ENCODE data around the gene IPPK. TPM values are rescaled to one million over a fixed set of nuclear protein-coding genes. Genes with fewer than 3 reads are reported as not detected.

IPPK gene
- total and polyA plus RNA-seq, 12 donors: 5.2 to 17.8 (median 8.3) TPM

GRCh38 chr9:92680166-92681119 lies 10.5 kb upstream of the IPPK start:
- H3K27me3 ChIP-seq: no peaks in the 10 kb centered on the region
- no peak for DNase-seq
- H3K27ac ChIP-seq: no peak overlapping the region
- 79 to 82% methylated on average over 12 of the region's 12 CpGs for WGBS, 2 donors
- no peaks in the 10 kb centered on the region for H3K9me3 ChIP-seq
- no peak overlapping the region for H3K4me3 ChIP-seq
- peak in 2 of 8 donors; percentile 50 to 59 for ATAC-seq
- intact Hi-C loops (cut with DNase I): no loop called here
- TF ChIP-seq CTCF (IDR thresholded peaks at IDR 0.05): no peak
- no peaks in the 10 kb centered on the region for H3K36me3 ChIP-seq
- H3K4me1 ChIP-seq: no peaks in the 10 kb centered on the region

- intact Hi-C loops (cut with DNase I): no loop called here
- DNase-seq: no peak
- 83 to 85% methylated on average over 14 of the region's 14 CpGs for WGBS, 2 donors
Observed at GRCh38 chr9:92679413-92680165, 9.7 kb upstream of the IPPK start.

GRCh38 chr9:92671323-92671722 lies 1.4 kb upstream of the IPPK start:
- H3K9me3 ChIP-seq: no peaks in the 10 kb centered on the region
- no peaks in the 10 kb centered on the region for H3K27me3 ChIP-seq
- WGBS, 2 donors: 68 to 87% methylated on average over 4 of the region's 4 CpGs
- TF ChIP-seq CTCF (IDR thresholded peaks at IDR 0.05): no peak
- DNase-seq (peak in 1 of 2 donors; percentile 53), ATAC-seq (no peak)
- peaks cover 0 to 12% (median 0%) of the 10 kb centered on the region in 9 donors for H3K36me3 ChIP-seq
- peak overlapping the region in 5 of 10 donors; percentile 92 to 98 (median 94) for H3K27ac ChIP-seq
- peak overlapping the region in 7 of 10 donors; percentile 72 to 98 (median 85) for H3K4me3 ChIP-seq
- intact Hi-C loops (cut with DNase I): loop anchor here in 5 of 10 donors (5.0 kb wide), 4 partner anchors 41 to 121 kb away; no protein-coding TSS in a partner anchor
- H3K4me1 ChIP-seq: peaks cover 4 to 40% (median 31%) of the 10 kb centered on the region in 9 donors

More at GRCh38 chr9:92679413-92680165, 9.7 kb upstream of the IPPK start:
- Histone ChIP-seq H3K27ac (no peak overlapping the region), H3K36me3 (no peaks in the 10 kb centered on the region), H3K4me1 (no peaks in the 10 kb centered on the region), H3K9me3 (no peaks in the 10 kb centered on the region), H3K27me3 (no peaks in the 10 kb centered on the region), H3K4me3 (no peak overlapping the region)
- ATAC-seq: peak in 1 of 8 donors; percentile 17
- TF ChIP-seq CTCF (IDR thresholded peaks at IDR 0.05): no peak

DNA sequence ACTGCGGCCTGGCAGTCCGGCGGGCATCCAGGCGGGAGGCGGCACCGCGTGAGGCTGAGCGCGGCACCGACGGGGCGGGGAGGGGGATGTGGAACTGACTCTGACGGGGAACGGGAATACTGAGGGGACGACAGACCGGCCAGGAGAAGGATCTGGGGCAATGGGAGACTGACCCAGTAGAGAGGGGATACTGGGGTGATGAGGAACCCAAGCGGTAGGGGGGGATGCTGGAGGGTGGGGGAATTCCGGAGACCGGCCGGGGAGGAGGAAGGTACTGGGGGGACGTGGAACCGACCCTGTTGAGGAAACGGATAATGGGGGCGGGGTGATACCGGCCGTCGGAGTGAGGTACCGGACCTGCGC lies 423 bp downstream of the IPPK start:
- ATAC-seq (peak; percentile 0 to 38 (median 16)), DNase-seq (no peak)
- Histone ChIP-seq H3K4me3 (peak overlapping the region; percentile 66 to 98 (median 81)), H3K36me3 (peaks cover 0 to 17% (median 0%) of the 10 kb centered on the region in 9 donors), H3K27me3 (no peaks in the 10 kb centered on the region), H3K27ac (peak overlapping the region; percentile 57 to 98 (median 92)), H3K9me3 (no peaks in the 10 kb centered on the region), H3K4me1 (peaks cover 9 to 58% (median 44%) of the 10 kb centered on the region in 9 donors)
- TF ChIP-seq CTCF (IDR thresholded peaks at IDR 0.05): no peak
- intact Hi-C loops (cut with DNase I): loop anchor here in 1 of 10 donors (5.0 kb wide), 1 partner anchor 98 kb away; no protein-coding TSS in a partner anchor
- WGBS, 2 donors: 0 to 1% methylated on average over 29 of the region's 29 CpGs

All from heart right ventricle (tissue), 16 donors.